ENCODE results near the gene ALDOB. TPM values are rescaled to one million over a fixed set of nuclear protein-coding genes. Genes with fewer than 3 reads are reported as not detected.

The ALDOB gene
- total RNA-seq, 4 donors from 2014 or later = 0.52 TPM; not detected in 3

- DNase-seq (ENCODE audit: low spot score in 2 of 2) = no peak
- intact Hi-C loops (cut with DNase I; ENCODE audit: low total_unique reads) = no loop called here
- no peak overlapping the region for H3K4me3 ChIP-seq (ENCODE audit: low read depth, poor library complexity, severe bottlenecking)
- no peak for TF ChIP-seq CTCF (IDR thresholded peaks at IDR 0.05)
- WGBS, 2 donors = 66 to 70% methylated on average over 2 of the region's 2 CpGs
These were observed 20.2 kb upstream of the ALDOB start for GRCh38 chr9:101455656-101456240.

DNA sequence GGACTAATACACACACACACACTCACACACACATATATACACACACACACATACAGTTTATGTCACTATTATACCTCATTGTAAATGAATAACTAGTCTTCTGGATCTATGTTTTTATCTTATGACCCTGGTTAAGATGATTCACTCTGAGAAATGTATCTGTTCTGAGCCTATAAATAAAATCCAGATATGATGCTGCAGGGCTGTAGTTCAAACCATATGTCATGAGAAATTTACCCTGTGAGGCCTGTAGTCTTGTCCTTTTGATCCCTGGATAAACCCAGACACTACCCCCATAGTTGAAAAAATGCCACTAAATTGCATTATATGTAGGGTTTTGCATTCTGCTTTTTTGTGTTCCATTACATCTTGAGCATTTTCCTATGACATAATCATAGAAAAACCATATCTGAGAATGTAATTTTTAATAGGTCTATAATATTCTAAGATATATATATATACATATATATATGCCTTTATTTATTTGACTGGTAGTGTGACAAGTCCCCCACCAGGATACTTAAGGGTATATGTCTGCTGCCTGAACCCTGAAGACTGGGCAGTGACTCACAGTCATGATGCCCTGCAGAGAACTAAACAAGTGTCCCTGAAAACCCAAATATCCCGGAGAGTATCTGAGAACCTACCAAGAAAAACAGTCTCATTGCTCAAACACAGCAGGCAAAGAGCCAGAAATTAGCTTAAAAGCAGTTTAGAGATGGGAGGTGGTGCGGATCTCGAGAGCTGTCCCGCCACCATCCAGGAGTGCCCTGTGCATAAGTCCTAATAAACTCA lies 18.4 kb upstream of the ALDOB start:
- DNase-seq (ENCODE audit: low spot score in 2 of 2) = no peak
- intact Hi-C loops (cut with DNase I; ENCODE audit: low total_unique reads) = no loop called here
- WGBS, 2 donors = 78 to 84% methylated on average over 4 of the region's 4 CpGs
- H3K4me3 ChIP-seq (ENCODE audit: low read depth, poor library complexity, severe bottlenecking) = no peak overlapping the region
- TF ChIP-seq POLR2A (IDR thresholded peaks at IDR 0.05) = no peak
- no peak for TF ChIP-seq CTCF (IDR thresholded peaks at IDR 0.05)

- intact Hi-C loops (cut with DNase I; ENCODE audit: low total_unique reads) = no loop called here
- no peak for TF ChIP-seq CTCF (IDR thresholded peaks at IDR 0.05)
- TF ChIP-seq POLR2A (IDR thresholded peaks at IDR 0.05) = no peak
- DNase-seq (ENCODE audit: low spot score in 2 of 2) = no peak
- H3K4me3 ChIP-seq (ENCODE audit: low read depth, poor library complexity, severe bottlenecking) = no peak overlapping the region
- WGBS, 2 donors = 96 to 99% methylated on average over 4 of the region's 4 CpGs
These were observed 15.9 kb upstream of the ALDOB start for GRCh38 chr9:101451498-101451897.

GRCh38 chr9:101450931-101451330 lies 15.4 kb upstream of the ALDOB start:
- TF ChIP-seq POLR2A (IDR thresholded peaks at IDR 0.05) = no peak
- no peak for TF ChIP-seq CTCF (IDR thresholded peaks at IDR 0.05)
- DNase-seq (ENCODE audit: low spot score in 2 of 2) = no peak
- 50 to 57% methylated on average over 4 of the region's 4 CpGs for WGBS, 2 donors
- no peak overlapping the region for H3K4me3 ChIP-seq (ENCODE audit: low read depth, poor library complexity, severe bottlenecking)
- intact Hi-C loops (cut with DNase I; ENCODE audit: low total_unique reads) = no loop called here

DNA sequence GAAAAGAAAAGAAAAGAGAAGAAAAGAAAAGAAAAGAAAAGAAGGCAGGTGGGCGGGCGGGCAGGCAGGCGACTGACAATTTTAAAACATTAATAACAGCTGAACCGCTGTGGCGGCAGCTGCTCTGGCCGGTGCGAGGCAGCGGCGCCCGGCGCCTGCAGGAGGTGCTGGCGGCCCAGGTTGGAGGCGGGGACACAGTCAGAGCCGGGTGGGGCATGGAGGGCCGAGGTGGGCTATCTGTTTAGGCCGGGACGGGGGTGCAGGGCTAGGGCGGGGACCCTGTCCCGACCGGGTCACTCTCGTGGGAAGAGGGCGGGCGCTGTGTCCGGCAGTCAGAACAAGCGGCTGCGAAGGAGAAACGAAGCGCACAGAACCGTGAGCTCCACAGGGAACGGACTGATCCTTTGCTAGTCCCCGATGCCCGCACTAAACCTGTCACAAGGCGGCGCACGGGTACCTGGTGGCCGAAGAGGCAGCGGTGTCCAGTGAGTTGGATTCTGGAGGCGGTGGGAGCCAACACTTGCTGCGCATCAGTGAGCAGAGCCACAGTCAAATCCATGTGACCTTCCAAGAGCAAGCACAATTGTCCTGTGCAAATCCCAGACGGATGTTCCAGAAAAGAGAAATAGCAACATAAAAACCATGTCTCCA lies 13.6 kb upstream of the ALDOB start:
- TF ChIP-seq CTCF (IDR thresholded peaks at IDR 0.05) (no peak), POLR2A (IDR thresholded peaks at IDR 0.05) (no peak)
- H3K4me3 ChIP-seq (ENCODE audit: low read depth, poor library complexity, severe bottlenecking) = peak overlapping the region; percentile 20
- intact Hi-C loops (cut with DNase I; ENCODE audit: low total_unique reads) = no loop called here
- 2 to 3% methylated on average over 28 to 39 of the region's 40 CpGs for WGBS, 2 donors
- peak; percentile 22 to 93 for DNase-seq (ENCODE audit: low spot score in 2 of 2)
